ENCODE results near the gene TRMT44.

TRMT44 gene

DNA sequence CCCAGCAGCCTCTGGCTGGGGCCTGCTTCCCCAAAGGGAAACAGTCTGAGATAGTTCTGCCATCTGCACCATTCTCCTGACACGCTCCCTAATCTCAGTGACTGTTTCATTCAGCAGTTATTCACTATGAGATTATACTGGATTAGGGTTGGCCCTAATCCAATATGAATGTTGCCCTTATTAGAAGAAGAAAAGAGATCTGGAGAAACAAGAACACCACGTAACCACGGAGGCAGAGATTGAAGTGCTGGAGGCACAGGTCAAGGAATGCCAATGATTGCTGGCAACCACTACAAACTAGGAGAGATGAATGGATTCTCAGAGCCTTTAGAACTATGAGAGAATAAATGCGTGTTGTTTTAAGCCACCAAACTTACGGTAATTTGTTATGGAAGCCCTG lies 7.4 kb upstream of the TRMT44 start:
- Histone ChIP-seq H3K9ac (no peak overlapping the region), H3K27ac (no peak overlapping the region), H3K4me1 (peaks cover 24 to 39% (median 29%) of the 10 kb centered on the region in 10 experiments), H3K4me3 (no peak overlapping the region), H3K36me3 (peaks cover 0 to 10% (median 0%) of the 10 kb centered on the region in 11 experiments; a peak in 2 of 22 replicates), H3K4me2 (no peak overlapping the region), H3K9me3 (replicated peaks in 1 of 11) (peaks cover 0 to 12% (median 0%) of the 10 kb centered on the region in 11 experiments; a peak in 6 of 22 replicates), H3K27me3 (no peaks in the 10 kb centered on the region), H4K20me1 (peaks cover 0 to 3% (median 0%) of the 10 kb centered on the region in 11 experiments; a peak in 5 of 22 replicates)
- no peak for TF ChIP-seq Cebpa-rat (IDR thresholded peaks at IDR 0.05)

- Histone ChIP-seq H3K36me3 (peaks cover 0 to 11% (median 0%) of the 10 kb centered on the region in 11 experiments; a peak in 5 of 22 replicates), H3K4me2 (peak overlapping the region in 10 of 11 experiments; percentile 77 to 95 (median 90); a peak in 16 of 22 replicates), H3K4me1 (peaks cover 16 to 31% (median 23%) of the 10 kb centered on the region in 10 experiments), H3K9me3 (replicated peaks in 1 of 11) (peaks cover 9 to 25% (median 12%) of the 10 kb centered on the region in 11 experiments; a peak in 21 of 22 replicates), H3K27ac (peak overlapping the region in 5 of 11 experiments; percentile 64 to 81 (median 75); a peak in 6 of 22 replicates), H4K20me1 (no peaks in the 10 kb centered on the region; a peak in 1 of 22 replicates), H3K9ac (peak overlapping the region in 2 of 11 experiments; percentile 75; a peak in 5 of 22 replicates), H3K4me3 (no peak overlapping the region), H3K27me3 (no peaks in the 10 kb centered on the region)
- no peak for TF ChIP-seq Cebpa-rat (IDR thresholded peaks at IDR 0.05)
Measured at GRCh38 chr4:8434251-8435073, 6.1 kb upstream of the TRMT44 start.

DNA sequence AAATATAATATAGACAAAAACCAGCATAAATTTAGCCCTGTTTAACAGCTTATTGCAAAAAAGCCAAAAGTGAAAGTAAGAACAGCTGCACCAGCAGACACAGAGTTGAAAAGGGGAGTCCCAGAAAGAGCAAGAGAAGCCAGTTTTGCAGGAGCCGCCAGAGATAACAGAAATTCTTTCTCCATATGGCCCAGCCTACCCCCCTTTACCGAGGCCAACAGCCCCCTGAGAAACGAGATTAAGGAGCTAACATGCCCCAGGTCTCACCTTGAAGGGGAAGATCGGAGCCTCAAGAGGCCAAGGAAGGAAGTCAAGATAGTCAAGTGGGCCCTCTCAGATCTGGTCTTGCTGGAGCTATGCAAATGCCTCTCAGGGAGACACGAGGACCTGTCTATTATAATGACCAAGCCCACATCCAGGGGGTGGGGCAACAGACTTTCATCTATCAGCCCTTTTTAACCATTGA lies 4.9 kb upstream of the TRMT44 start:
- H3K9me3 ChIP-seq (replicated peaks in 1 of 11) = peaks cover 14 to 33% (median 20%) of the 10 kb centered on the region in 11 experiments; a peak in 21 of 22 replicates
- TF ChIP-seq Cebpa-rat (IDR thresholded peaks at IDR 0.05) = peak in 2 of 11 experiments; percentile 4 to 57; a peak in 1 of 22 replicates
- peak overlapping the region; percentile 40 to 62 (median 54) for H3K4me3 ChIP-seq
- peaks cover 0 to 11% (median 0%) of the 10 kb centered on the region in 11 experiments; a peak in 5 of 22 replicates for H3K36me3 ChIP-seq
- peak overlapping the region; percentile 58 to 75 (median 70) for H3K9ac ChIP-seq
- no peaks in the 10 kb centered on the region for H3K27me3 ChIP-seq
- peaks cover 16 to 33% (median 24%) of the 10 kb centered on the region in 10 experiments for H3K4me1 ChIP-seq
- H3K27ac ChIP-seq = peak overlapping the region in 10 of 11 experiments; percentile 40 to 81 (median 66); a peak in 19 of 22 replicates
- no peaks in the 10 kb centered on the region; a peak in 1 of 22 replicates for H4K20me1 ChIP-seq
- H3K4me2 ChIP-seq = peak overlapping the region; percentile 77 to 95 (median 91)

DNA sequence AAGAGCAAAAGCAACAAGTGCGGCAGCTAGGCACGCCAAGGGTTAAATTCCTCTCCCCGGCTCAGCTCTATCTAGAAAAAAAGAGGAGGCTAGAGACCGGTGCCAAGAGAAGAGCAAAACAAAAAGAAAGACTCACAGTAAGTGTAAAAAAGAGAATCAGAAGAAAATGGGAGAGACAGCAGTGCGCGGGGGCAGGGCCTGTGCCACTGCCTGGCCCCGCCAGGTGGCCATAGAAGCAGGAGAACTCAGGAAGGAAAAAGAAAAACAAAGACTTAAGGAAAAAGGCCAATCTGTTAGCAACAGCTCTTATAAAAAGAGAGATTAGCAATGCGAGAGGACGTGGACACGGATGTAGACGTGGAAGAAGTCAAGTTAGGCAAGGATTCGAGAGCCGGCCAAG lies 3.3 kb upstream of the TRMT44 start:
- Histone ChIP-seq H3K9ac (no peak overlapping the region), H4K20me1 (peaks cover 0 to 16% (median 9%) of the 10 kb centered on the region in 11 experiments; a peak in 17 of 22 replicates), H3K9me3 (replicated peaks in 1 of 11) (peaks cover 14 to 33% (median 20%) of the 10 kb centered on the region in 11 experiments; a peak in 21 of 22 replicates), H3K27ac (no peak overlapping the region), H3K36me3 (peaks cover 0 to 11% (median 0%) of the 10 kb centered on the region in 11 experiments; a peak in 6 of 22 replicates), H3K4me2 (0 out of 22 replicates have a peak overlapping the region, but pooled peaks of 2 of the 11 experiments have one; percentile 1 to 4), H3K4me1 (peaks cover 28 to 46% (median 36%) of the 10 kb centered on the region in 10 experiments), H3K27me3 (no peaks in the 10 kb centered on the region), H3K4me3 (no peak overlapping the region)
- no peak for TF ChIP-seq Cebpa-rat (IDR thresholded peaks at IDR 0.05)

DNA sequence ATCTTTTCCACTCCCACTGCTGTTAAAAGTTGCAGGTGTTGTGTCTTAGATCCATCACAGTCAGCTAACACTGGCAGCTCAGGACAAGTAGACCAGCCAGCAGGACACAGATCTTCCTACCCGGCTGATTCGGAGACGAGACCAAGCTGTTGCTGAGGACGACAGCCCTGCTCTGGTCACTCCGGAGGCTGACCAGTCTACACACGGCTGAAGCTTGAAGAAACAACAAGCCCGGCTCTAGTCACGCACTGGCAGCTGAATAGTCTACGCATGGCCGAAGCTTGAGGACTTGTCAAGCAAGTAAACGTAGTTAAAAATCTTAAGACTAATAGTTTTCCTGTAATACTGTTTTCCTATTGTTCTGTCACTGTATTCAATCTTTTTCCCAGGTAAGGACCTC lies 1.8 kb upstream of the TRMT44 start:
- H3K27ac ChIP-seq = no peak overlapping the region
- H3K9ac ChIP-seq = no peak overlapping the region
- H3K27me3 ChIP-seq = no peaks in the 10 kb centered on the region
- peak overlapping the region in 4 of 10 experiments; percentile 87 to 100 (median 96); a peak in 4 of 20 replicates for H3K4me3 ChIP-seq
- peaks cover 39 to 60% (median 50%) of the 10 kb centered on the region in 10 experiments for H3K4me1 ChIP-seq
- no peak for TF ChIP-seq Cebpa-rat (IDR thresholded peaks at IDR 0.05)
- H3K9me3 ChIP-seq (replicated peaks in 1 of 11) = peaks cover 14 to 33% (median 20%) of the 10 kb centered on the region in 11 experiments; a peak in 21 of 22 replicates
- H3K4me2 ChIP-seq = peak overlapping the region in 4 of 11 experiments; percentile 29 to 98 (median 76); a peak in 1 of 22 replicates
- peaks cover 0 to 17% (median 10%) of the 10 kb centered on the region in 11 experiments; a peak in 12 of 22 replicates for H3K36me3 ChIP-seq
- H4K20me1 ChIP-seq = peaks cover 11 to 30% (median 23%) of the 10 kb centered on the region in 11 experiments; a peak in 18 of 22 replicates

- H3K4me1 ChIP-seq = peaks cover 39 to 61% (median 50%) of the 10 kb centered on the region in 10 experiments
- H3K36me3 ChIP-seq = peaks cover 0 to 17% (median 8%) of the 10 kb centered on the region in 11 experiments; a peak in 12 of 22 replicates
- H3K9me3 ChIP-seq (replicated peaks in 1 of 11) = peaks cover 14 to 33% (median 20%) of the 10 kb centered on the region in 11 experiments; a peak in 21 of 22 replicates
- H3K9ac ChIP-seq = 0 out of 22 replicates have a peak overlapping the region, but pooled peaks of 1 of the 11 experiments have one; percentile 90
- H3K27me3 ChIP-seq = no peaks in the 10 kb centered on the region
- H3K27ac ChIP-seq = peak overlapping the region in 4 of 11 experiments; percentile 84 to 95 (median 89); a peak in 5 of 22 replicates
- H3K4me2 ChIP-seq = peak overlapping the region in 10 of 11 experiments; percentile 29 to 99 (median 96); a peak in 10 of 22 replicates
- no peak for TF ChIP-seq Cebpa-rat (IDR thresholded peaks at IDR 0.05)
- H3K4me3 ChIP-seq = peak overlapping the region; percentile 87 to 100 (median 99); a peak in 13 of 20 replicates
- peaks cover 11 to 34% (median 24%) of the 10 kb centered on the region in 11 experiments; a peak in 18 of 22 replicates for H4K20me1 ChIP-seq
Measured at GRCh38 chr4:8439168-8439567, 1.4 kb upstream of the TRMT44 start.

GRCh38 chr4:8439914-8440491 lies 574 bp upstream of the TRMT44 start:
- TF ChIP-seq Cebpa-rat (IDR thresholded peaks at IDR 0.05) = peak in 2 of 11 experiments; percentile 33 to 75; a peak in 3 of 22 replicates
- H4K20me1 ChIP-seq = peaks cover 11 to 43% (median 32%) of the 10 kb centered on the region in 11 experiments; a peak in 18 of 22 replicates
- H3K27me3 ChIP-seq = no peaks in the 10 kb centered on the region
- peaks cover 37 to 53% (median 45%) of the 10 kb centered on the region in 10 experiments for H3K4me1 ChIP-seq
- H3K4me2 ChIP-seq = peak overlapping the region; percentile 29 to 99 (median 96)
- peak overlapping the region; percentile 87 to 100 (median 99) for H3K4me3 ChIP-seq
- H3K27ac ChIP-seq = peak overlapping the region; percentile 78 to 95 (median 91)
- peak overlapping the region; percentile 77 to 90 (median 85) for H3K9ac ChIP-seq
- H3K9me3 ChIP-seq (replicated peaks in 1 of 11) = peaks cover 14 to 33% (median 20%) of the 10 kb centered on the region in 11 experiments; a peak in 21 of 22 replicates
- peaks cover 0 to 19% (median 13%) of the 10 kb centered on the region in 11 experiments; a peak in 16 of 22 replicates for H3K36me3 ChIP-seq

All from BLaER1 treated with 17β-estradiol and CSF1 and Interleukin-3, amounts not matched to agents 10 nM and 100 nM (cell line).